Nephron (organoid): Measurements from ENCODE around the gene PDLIM5.

ENCODE experiments used
- H3K27ac Mint-ChIP-seq, 3 experiments: 2 replicates each; pipeline ENCODE4 v1.8.0; 2020; ENCODE audit warnings: mixed read lengths in 3 of 3, mild to moderate bottlenecking in 2 of 3, moderate library complexity in 1 of 3
- H3K27me3 Mint-ChIP-seq: 2 replicates; pipeline ENCODE4 v1.8.0; 2021; ENCODE audit warnings: low read depth, mild to moderate bottlenecking, moderate library complexity, mixed read lengths
- H3K36me3 Mint-ChIP-seq: 2 replicates; pipeline ENCODE4 v1.8.0; 2020; ENCODE audit warnings: low read depth, mixed read lengths
- H3K4me1 Mint-ChIP-seq: 2 replicates; pipeline ENCODE4 v1.8.0; 2020; ENCODE audit warnings: mixed read lengths
- H3K4me3 Mint-ChIP-seq, 3 experiments: 2 replicates each; pipeline ENCODE4 v1.8.0; 2020; ENCODE audit warnings: mild to moderate bottlenecking in 3 of 3, mixed read lengths in 3 of 3, moderate library complexity in 2 of 3
- H3K9me3 Mint-ChIP-seq: 2 replicates; pipeline ENCODE4 v1.8.0; 2020; ENCODE audit warnings: mixed read lengths
- TF ChIP-seq, protein P1 (sequence below), 3 experiments: fragments of 200-600 bp; sonication (generic); IDR thresholded peaks; one replicate each; pipeline ENCODE4 v1.5.0; 2021; ENCODE audit warnings: antibody characterized with exemption in 3 of 3; ENCODE audit not compliant: unreplicated experiment in 3 of 3

PDLIM5 gene

DNA sequence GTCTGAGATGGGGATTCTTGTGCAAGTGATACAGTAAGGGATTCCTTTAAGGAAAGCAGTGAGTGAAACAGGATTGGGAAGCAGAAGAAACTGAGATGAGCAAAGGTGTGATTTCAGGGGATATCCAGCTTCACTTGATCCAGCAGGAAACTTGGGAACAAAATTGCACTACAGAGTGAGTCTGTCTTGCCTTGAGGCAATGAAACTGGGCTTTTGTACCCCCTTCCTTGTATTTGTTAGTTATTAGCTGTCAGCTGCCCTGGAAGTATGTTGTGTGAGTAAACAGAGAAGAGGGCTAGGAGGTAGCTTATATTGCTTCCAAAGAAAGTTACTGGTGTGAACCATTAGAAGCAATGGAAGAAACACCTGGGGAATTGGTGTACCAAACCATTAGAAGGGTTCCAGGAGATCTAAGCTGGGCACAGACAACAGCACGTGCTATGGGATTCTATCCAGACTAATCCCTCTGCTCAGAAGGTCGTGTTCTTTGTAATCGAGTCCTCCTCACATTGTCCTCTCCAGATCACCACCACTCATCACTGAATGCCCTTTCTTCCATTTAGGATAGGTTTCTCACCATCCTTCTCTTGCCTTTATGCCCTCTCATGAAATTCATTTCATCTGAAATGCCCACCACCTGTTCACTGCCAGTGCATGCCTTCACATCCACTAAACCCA lies 76.0 kb downstream of the PDLIM5 start:
- H3K27ac Mint-ChIP-seq = peak overlapping the region; percentile 3 to 50 (median 16)
- peaks cover 13% of the 10 kb centered on the region for H3K36me3 Mint-ChIP-seq
- H3K4me3 Mint-ChIP-seq = no peak overlapping the region
- H3K9me3 Mint-ChIP-seq = no peaks in the 10 kb centered on the region
- no peaks in the 10 kb centered on the region for H3K27me3 Mint-ChIP-seq
- TF ChIP-seq, protein P1, sequence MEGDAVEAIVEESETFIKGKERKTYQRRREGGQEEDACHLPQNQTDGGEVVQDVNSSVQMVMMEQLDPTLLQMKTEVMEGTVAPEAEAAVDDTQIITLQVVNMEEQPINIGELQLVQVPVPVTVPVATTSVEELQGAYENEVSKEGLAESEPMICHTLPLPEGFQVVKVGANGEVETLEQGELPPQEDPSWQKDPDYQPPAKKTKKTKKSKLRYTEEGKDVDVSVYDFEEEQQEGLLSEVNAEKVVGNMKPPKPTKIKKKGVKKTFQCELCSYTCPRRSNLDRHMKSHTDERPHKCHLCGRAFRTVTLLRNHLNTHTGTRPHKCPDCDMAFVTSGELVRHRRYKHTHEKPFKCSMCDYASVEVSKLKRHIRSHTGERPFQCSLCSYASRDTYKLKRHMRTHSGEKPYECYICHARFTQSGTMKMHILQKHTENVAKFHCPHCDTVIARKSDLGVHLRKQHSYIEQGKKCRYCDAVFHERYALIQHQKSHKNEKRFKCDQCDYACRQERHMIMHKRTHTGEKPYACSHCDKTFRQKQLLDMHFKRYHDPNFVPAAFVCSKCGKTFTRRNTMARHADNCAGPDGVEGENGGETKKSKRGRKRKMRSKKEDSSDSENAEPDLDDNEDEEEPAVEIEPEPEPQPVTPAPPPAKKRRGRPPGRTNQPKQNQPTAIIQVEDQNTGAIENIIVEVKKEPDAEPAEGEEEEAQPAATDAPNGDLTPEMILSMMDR (IDR thresholded peaks at IDR 0.05; ENCODE audit: unreplicated experiment in 3 of 3) = no peak
- H3K4me1 Mint-ChIP-seq = peaks cover 37% of the 10 kb centered on the region

DNA sequence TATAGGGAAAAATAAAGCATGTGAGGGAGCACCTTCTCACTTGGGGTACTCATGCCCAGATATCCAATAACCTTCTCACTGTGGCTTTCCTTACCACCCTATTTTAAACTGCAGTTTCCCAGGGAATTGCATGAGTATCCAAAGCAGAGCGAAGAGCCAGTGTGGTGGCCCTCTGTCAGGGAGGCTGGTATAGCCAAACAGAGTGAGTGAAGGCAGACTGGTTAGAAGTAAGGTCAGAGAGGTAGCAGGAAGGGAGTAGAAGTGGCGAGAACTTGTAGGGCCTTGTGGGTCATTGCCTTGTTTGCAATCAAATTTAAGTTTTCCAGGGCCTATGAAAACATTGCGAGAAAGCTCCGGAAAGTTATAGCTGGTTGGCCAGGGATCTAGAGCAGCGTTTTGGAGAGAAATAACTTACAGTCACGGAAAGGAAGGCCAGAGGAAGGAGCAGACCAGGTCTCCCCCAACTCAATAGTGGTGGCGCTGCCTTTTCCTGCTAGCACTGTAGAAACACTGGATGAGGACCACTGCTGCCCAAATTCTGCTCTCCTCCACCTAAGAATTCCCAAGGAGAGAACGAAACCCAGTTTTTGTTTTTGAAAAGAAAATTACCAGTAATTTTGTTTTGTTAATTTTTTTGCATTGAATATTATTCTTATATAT lies 77.2 kb downstream of the PDLIM5 start:
- Mint-ChIP-seq H3K4me1 (peaks cover 42% of the 10 kb centered on the region), H3K9me3 (no peaks in the 10 kb centered on the region), H3K27ac (peak overlapping the region in 1 of 3 experiments; percentile 60), H3K36me3 (peaks cover 13% of the 10 kb centered on the region), H3K4me3 (no peak overlapping the region), H3K27me3 (no peaks in the 10 kb centered on the region)
- TF ChIP-seq, protein P1 (IDR thresholded peaks at IDR 0.05; ENCODE audit: unreplicated experiment in 3 of 3) = no peak

DNA sequence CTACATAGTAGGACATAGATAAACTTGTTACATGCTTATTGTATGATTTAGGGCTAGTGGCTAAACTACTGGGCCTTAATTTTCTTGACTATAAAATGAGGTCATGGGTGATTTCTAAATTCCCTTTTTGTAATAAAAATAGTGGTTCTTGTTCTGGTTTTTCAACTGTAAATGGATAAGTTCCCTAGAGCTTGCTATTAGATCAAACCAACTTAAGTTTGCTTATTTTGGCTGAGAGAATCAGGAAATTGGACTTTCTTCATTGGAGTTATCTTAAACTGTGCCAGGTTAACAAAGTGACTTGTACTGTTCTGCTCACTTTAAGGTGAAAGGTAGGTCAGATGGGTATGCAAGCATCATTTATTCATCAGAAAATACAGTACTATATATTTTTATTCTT lies 78.3 kb downstream of the PDLIM5 start:
- H3K27me3 Mint-ChIP-seq = no peaks in the 10 kb centered on the region

DNA sequence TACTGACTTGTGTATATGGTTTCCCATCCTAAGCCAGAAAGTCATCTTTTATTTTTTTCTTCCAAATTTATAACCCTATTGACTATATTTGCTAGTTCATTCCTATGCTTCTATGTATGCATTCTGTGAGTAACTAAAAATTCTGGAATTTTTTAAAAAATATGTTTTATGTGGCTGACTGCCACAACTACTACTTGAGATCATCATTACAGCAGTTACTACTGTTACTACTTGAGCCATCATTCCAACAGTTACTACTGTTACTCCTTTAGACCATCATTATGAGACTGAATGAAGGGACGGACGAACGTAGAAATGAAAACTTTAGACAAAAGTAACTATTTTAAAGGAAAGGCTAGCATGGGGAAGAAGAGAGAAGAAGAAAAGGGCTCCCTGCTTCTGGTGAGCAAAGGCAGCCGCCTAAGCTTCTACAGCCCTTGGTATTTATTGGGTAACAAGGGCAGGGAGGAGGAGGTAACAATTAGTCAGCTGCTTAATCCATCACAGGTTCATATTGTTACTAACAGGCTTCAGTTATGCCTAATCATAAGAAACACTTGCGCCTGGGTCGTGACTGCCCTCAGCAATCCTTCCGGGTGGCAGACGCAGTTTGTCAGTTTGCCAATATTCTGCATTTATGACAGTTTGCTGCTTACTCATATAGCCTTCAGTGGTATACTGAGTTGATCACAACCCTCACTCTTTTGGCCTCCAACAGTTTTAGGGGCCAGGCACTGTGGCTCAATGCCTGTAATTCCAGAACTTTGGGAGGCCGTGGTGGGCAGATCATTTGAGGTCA lies 80.4 kb downstream of the PDLIM5 start:
- Mint-ChIP-seq H3K36me3 (peaks cover 11% of the 10 kb centered on the region), H3K4me3 (no peak overlapping the region), H3K27ac (no peak overlapping the region), H3K4me1 (peaks cover 48% of the 10 kb centered on the region), H3K9me3 (no peaks in the 10 kb centered on the region), H3K27me3 (no peaks in the 10 kb centered on the region)
- TF ChIP-seq, protein P1 (IDR thresholded peaks at IDR 0.05; ENCODE audit: unreplicated experiment in 3 of 3) = no peak

More for the DNA sequence above, 78.3 kb downstream of the PDLIM5 start:
- no peaks in the 10 kb centered on the region for H3K9me3 Mint-ChIP-seq
- H3K4me1 Mint-ChIP-seq = peaks cover 46% of the 10 kb centered on the region
- H3K36me3 Mint-ChIP-seq = peaks cover 13% of the 10 kb centered on the region
- H3K4me3 Mint-ChIP-seq = no peak overlapping the region
- H3K27ac Mint-ChIP-seq = peak overlapping the region in 2 of 3 experiments; percentile 23 to 73
- TF ChIP-seq, protein P1 (IDR thresholded peaks at IDR 0.05; ENCODE audit: unreplicated experiment in 3 of 3) = no peak

GRCh38 chr4:94533405-94534223 lies 81.9 kb downstream of the PDLIM5 start:
- H3K9me3 Mint-ChIP-seq = no peaks in the 10 kb centered on the region
- H3K4me1 Mint-ChIP-seq = peaks cover 51% of the 10 kb centered on the region
- TF ChIP-seq, protein P1 (IDR thresholded peaks at IDR 0.05; ENCODE audit: unreplicated experiment in 3 of 3) = no peak
- H3K27me3 Mint-ChIP-seq = no peaks in the 10 kb centered on the region
- H3K4me3 Mint-ChIP-seq = no peak overlapping the region
- peaks cover 7% of the 10 kb centered on the region for H3K36me3 Mint-ChIP-seq
- peak overlapping the region; percentile 14 to 52 (median 29) for H3K27ac Mint-ChIP-seq
